Measurements from ENCODE around the gene VSNL1. TPM values are rescaled to one million over a fixed set of nuclear protein-coding genes. Genes with fewer than 3 reads are reported as not detected.

VSNL1 gene
- 1 to 10 TPM in 1 of 6 donors, under 1 TPM in 2, not detected in 3; 0.33 to 1.2 (median 0.94) TPM for total RNA-seq

DNA sequence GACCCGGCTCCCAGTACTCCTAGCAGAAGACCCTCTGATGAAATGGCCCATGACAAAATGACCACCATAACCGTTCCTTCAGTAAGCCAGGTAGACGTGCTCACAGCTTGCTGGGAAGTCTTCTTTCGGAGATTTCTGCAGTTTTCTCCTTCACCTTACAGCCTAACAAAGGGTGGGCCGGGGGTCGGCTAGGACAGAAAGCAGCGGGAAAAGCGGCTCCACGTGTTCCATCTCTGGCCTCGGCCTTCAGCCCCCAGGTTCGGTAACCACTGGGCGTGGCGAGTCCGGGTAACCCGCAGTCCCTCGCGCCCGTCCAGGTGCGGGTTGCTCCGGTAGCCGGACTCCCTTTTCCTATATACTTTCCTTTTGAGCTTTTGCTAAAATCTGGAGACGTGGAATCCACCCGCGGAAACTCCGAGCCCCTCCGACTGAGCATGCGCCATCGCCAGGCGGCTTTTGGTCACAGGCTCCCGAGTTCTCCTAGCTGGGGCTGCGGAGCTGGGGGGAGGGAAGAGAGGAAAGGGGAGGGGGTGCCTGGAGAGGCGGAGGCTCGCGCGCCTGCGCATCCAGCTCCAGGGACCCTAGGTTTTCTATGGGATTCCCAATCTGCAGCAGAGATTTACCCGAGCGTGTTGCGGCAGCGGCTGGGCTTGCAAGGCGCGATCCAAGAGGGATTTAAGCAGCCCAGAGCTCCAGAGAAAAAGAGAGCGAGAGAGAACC is at the start of gene VSNL1:
Gene VSNL1, plus strand, starts transcription at position 604 of the 720 bp plus-strand sequence. CDS start 51,379 bp downstream, outside the sequence.
- 1% methylated on average over 28 to 43 of the region's 43 CpGs for whole genome bisulfite sequencing, 2 donors
- ATAC-seq (ENCODE audit: low FRiP score in 2 of 2) (peak; percentile 81 to 87), DNase-seq (peak; percentile 43 to 88)
- peak within 1 kb of the TSS; percentile 4 to 54 (median 43) for H3K4me3 ChIP-seq
- TF ChIP-seq EP300 (IDR thresholded peaks at IDR 0.05) (no peak), POLR2A (IDR thresholded peaks at IDR 0.05) (no peak), POLR2AphosphoS5 (IDR thresholded peaks at IDR 0.05) (no peak)
- TF ChIP-seq, protein P1, sequence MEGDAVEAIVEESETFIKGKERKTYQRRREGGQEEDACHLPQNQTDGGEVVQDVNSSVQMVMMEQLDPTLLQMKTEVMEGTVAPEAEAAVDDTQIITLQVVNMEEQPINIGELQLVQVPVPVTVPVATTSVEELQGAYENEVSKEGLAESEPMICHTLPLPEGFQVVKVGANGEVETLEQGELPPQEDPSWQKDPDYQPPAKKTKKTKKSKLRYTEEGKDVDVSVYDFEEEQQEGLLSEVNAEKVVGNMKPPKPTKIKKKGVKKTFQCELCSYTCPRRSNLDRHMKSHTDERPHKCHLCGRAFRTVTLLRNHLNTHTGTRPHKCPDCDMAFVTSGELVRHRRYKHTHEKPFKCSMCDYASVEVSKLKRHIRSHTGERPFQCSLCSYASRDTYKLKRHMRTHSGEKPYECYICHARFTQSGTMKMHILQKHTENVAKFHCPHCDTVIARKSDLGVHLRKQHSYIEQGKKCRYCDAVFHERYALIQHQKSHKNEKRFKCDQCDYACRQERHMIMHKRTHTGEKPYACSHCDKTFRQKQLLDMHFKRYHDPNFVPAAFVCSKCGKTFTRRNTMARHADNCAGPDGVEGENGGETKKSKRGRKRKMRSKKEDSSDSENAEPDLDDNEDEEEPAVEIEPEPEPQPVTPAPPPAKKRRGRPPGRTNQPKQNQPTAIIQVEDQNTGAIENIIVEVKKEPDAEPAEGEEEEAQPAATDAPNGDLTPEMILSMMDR (IDR thresholded peaks at IDR 0.05) = no peak
- H3K4me1 ChIP-seq = peaks cover 7 to 29% (median 18%) of the 10 kb centered on the region in 4 donors
- H3K9me3 ChIP-seq = no peaks in the 10 kb centered on the region
- H3K27ac ChIP-seq = peak within 1 kb of the TSS in 3 of 4 donors; percentile 35 to 70 (median 42)
- no peaks in the 10 kb centered on the region for H3K36me3 ChIP-seq
- H3K27me3 ChIP-seq = peaks cover 0 to 24% (median 6%) of the 10 kb centered on the region in 4 donors

DNA sequence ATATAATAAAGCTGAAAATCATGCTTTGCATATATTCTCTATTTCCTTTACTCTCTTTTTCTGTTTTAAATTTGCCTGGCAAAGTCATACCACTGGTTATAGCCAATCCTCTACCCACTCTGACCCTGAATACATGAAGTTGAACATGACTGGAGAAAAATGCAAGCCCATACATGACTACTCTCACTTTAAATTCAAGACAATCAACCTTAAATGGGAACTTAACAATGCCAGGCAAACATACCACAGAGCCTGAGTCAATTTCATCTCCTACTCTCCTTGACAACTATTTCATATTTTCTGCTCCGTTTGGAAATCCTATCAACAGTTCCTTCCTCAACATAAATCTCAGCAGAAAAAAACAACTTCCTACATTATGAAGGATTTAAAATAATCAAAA is 44.9 kb upstream of the VSNL1 start:
- Histone ChIP-seq H3K27me3 (no peaks in the 10 kb centered on the region), H3K9me3 (no peaks in the 10 kb centered on the region), H3K4me1 (no peaks in the 10 kb centered on the region), H3K27ac (no peak overlapping the region), H3K36me3 (no peaks in the 10 kb centered on the region), H3K4me3 (no peak overlapping the region)
- ATAC-seq (ENCODE audit: low FRiP score in 2 of 2) (no peak), DNase-seq (no peak)
- TF ChIP-seq POLR2A (IDR thresholded peaks at IDR 0.05) (no peak), EP300 (IDR thresholded peaks at IDR 0.05) (no peak), POLR2AphosphoS5 (IDR thresholded peaks at IDR 0.05) (no peak)
- TF ChIP-seq, protein P1 (IDR thresholded peaks at IDR 0.05) = no peak
- WGBS, 2 donors = 28 to 35% methylated on average over 1 of the region's 1 CpG

DNA sequence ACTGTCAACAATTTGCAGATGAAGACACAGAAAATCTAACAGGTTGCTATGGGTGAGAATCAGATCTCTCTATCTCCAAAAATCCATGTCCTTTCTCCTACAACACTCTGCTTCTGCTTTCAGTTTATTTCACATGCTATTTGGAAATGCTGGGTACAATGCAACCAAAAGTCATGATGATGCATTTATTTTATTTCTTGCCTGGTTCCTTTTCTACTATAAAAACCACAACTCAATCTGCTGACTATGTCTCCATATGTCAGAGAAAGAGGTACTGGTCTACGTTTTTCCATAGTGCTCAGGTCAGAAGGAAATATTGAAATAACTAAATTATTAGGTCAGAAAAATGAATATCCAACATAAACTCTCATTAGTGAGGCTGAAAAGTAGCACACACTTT is 42.8 kb upstream of the VSNL1 start:
- Histone ChIP-seq H3K27me3 (no peaks in the 10 kb centered on the region), H3K4me3 (no peak overlapping the region), H3K27ac (no peak overlapping the region), H3K4me1 (no peaks in the 10 kb centered on the region), H3K36me3 (no peaks in the 10 kb centered on the region), H3K9me3 (no peaks in the 10 kb centered on the region)
- TF ChIP-seq EP300 (IDR thresholded peaks at IDR 0.05) (no peak), POLR2AphosphoS5 (IDR thresholded peaks at IDR 0.05) (no peak), POLR2A (IDR thresholded peaks at IDR 0.05) (no peak)
- TF ChIP-seq, protein P1 (IDR thresholded peaks at IDR 0.05) = no peak
- WGBS, 2 donors = 39 to 49% methylated on average over 1 of the region's 1 CpG
- DNase-seq = no peak
- ATAC-seq (ENCODE audit: low FRiP score in 2 of 2) = no peak

DNA sequence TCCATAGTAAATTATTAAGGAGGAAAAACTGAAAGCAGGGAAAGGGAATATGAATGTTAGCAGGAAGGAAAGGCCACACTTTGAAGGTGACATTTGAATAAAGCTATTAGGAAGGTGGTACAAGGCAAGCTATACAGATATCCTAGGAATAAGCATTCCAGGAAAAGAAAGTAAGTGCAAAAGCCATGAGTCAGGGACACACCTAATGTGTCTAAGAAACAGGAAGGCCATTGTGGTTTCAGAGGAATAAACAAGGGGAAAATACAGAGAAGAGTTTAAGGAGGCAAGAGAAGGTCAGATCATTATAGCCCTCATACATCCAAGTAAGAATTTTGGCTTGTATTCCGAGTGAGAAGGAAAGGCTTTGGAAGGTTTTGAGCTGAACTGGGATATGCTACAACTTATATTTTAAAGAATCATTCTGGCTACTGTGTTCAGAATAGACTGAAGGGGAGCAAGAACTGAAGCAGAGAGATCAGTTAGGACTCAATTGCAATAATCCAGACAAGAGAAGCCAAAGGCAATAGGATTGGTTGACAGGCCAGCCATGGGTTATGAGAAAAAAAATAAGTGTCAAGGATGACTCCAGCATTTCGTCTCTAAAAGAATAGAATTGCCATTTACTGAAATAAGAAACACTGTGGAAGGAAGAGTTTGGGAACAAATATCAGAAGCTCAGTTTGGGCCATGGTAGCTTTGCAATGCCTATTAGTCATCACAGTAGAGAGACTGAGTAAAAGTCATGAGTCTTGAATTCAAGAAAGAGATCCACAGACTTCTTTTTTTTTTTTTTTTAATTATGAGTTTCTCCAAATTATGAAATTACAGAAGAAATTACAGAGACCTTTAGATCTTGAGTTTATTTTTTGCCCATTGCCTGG is 33.5 kb upstream of the VSNL1 start:
- 61 to 64% methylated on average over 2 of the region's 2 CpGs for WGBS, 2 donors
- Histone ChIP-seq H3K36me3 (no peaks in the 10 kb centered on the region), H3K27ac (no peak overlapping the region), H3K27me3 (no peaks in the 10 kb centered on the region), H3K9me3 (no peaks in the 10 kb centered on the region), H3K4me3 (no peak overlapping the region), H3K4me1 (no peaks in the 10 kb centered on the region)
- TF ChIP-seq POLR2A (IDR thresholded peaks at IDR 0.05) (no peak), EP300 (IDR thresholded peaks at IDR 0.05) (no peak), POLR2AphosphoS5 (IDR thresholded peaks at IDR 0.05) (no peak)
- TF ChIP-seq, protein P1 (IDR thresholded peaks at IDR 0.05) = no peak
- DNase-seq (no peak), ATAC-seq (ENCODE audit: low FRiP score in 2 of 2) (no peak)

All from upper lobe of left lung (tissue), 6 donors.